Fibroblast of lung (primary cell): ENCODE measurements around the gene NFATC3. TPM values are rescaled to one million over a fixed set of nuclear protein-coding genes. Genes with fewer than 3 reads are reported as not detected.
A peak's percentile ranks its signal among the peaks of the same experiment; 100 is the strongest.

ENCODE experiments used
- DNase-seq, 2 donors: peaks; one replicate each; pipeline versions ENCODE4 v3.0.0 to v3.0.0-alpha.2; 2010; ENCODE audit warnings: low read depth in 2 of 2
- H2AFZ ChIP-seq: 2 replicates; pipeline ENCODE4 v1.5.1; 2012; ENCODE audit warnings: low read length, control low read depth, inconsistent platforms
- H3K27ac ChIP-seq: 2 replicates; pipeline ENCODE4 v1.5.1; 2011; ENCODE audit warnings: low read length, control low read depth; ENCODE audit not compliant: insufficient read depth
- H3K27me3 ChIP-seq: 2 replicates; pipeline ENCODE4 v1.5.1; 2011; ENCODE audit warnings: mild to moderate bottlenecking, low read length; ENCODE audit not compliant: control insufficient read depth, insufficient read depth
- H3K36me3 ChIP-seq: 2 replicates; pipeline ENCODE4 v1.5.1; 2011; ENCODE audit warnings: low read length; ENCODE audit not compliant: control insufficient read depth, insufficient read depth
- H3K4me1 ChIP-seq: 2 replicates; pipeline ENCODE4 v1.5.1; 2011; ENCODE audit warnings: low read length; ENCODE audit not compliant: control insufficient read depth, insufficient read depth; ENCODE audit errors: extremely low read depth
- H3K4me2 ChIP-seq: 2 replicates; pipeline ENCODE4 v1.5.1; 2011; ENCODE audit warnings: low read length, control low read depth; ENCODE audit not compliant: insufficient read depth; ENCODE audit errors: extremely low read depth
- H3K4me3 ChIP-seq, 4 experiments: fragments of 200-600 bp in 1 of 4; sonication (generic) in 1 of 4; replicated peaks in 1 of 4; 2 replicates each; pipeline ENCODE4 v1.5.1; 2011 to 2016; ENCODE audit warnings: low read length in 4 of 4, low read depth in 3 of 4, mild to moderate bottlenecking in 3 of 4, control low read depth in 2 of 4, inconsistent platforms in 1 of 4, mixed read lengths in 1 of 4; ENCODE audit not compliant: insufficient read depth in 1 of 4; ENCODE audit errors: control extremely low read depth in 1 of 4
- H3K79me2 ChIP-seq: 2 replicates; pipeline ENCODE4 v1.5.1; 2012; ENCODE audit warnings: mild to moderate bottlenecking, low read length, inconsistent platforms; ENCODE audit not compliant: control insufficient read depth, insufficient read depth
- H3K9ac ChIP-seq: 2 replicates; pipeline ENCODE4 v1.5.1; 2011; ENCODE audit warnings: mild to moderate bottlenecking, low read length, control low read depth; ENCODE audit not compliant: insufficient read depth
- H3K9me3 ChIP-seq: 2 replicates; pipeline ENCODE4 v1.5.1; 2012; ENCODE audit warnings: low read depth, low read length; ENCODE audit not compliant: control insufficient read depth, insufficient read depth
- H4K20me1 ChIP-seq: 2 replicates; pipeline ENCODE4 v1.5.1; 2011; ENCODE audit warnings: low read length; ENCODE audit not compliant: control insufficient read depth, insufficient read depth; ENCODE audit errors: extremely low read depth
- EZH2 ChIP-seq: IDR thresholded peaks from 2 replicates; pipeline ENCODE4 v1.5.1; 2012; ENCODE audit warnings: low read length, control low read depth, mild to moderate bottlenecking; ENCODE audit errors: missing control alignments
- polyA plus RNA-seq, 2 donors: library from polyadenylated mRNA; depleted of rRNA in 1 of 2; stranded (reverse) in 1 of 2; unstranded in 1 of 2; fragments of >200 nt; gene quantifications; 2 replicates each; pipeline ENCODE4 v1.2.1, GENCODE V29; 2011 to 2012; ENCODE audit warnings: missing spikeins in 1 of 2
- total RNA-seq: library from RNA; depleted of rRNA; stranded (reverse); fragments of >200 nt; gene quantifications from 2 replicates; pipeline ENCODE4 v1.2.1, GENCODE V29; 2014
- TF ChIP-seq, protein P1 (sequence below), 2 donors: IDR thresholded peaks in 1 of 2; conservative IDR thresholded peaks in 1 of 2; 1 replicate in 1 of 2; 2 replicates in 1 of 2; pipeline ENCODE4 v1.5.1; 2011 to 2012; ENCODE audit warnings: low read length in 2 of 2, control low read depth in 1 of 2, inconsistent platforms in 1 of 2, low read depth in 1 of 2, mild to moderate bottlenecking in 1 of 2

The NFATC3 gene
- total and polyA plus RNA-seq, 2 donors (not counting 1 experiment from before 2014, with no cell fraction given), result 9.6 to 10.6 TPM

GRCh38 chr16:68244481-68244902 lies 159.3 kb downstream of the NFATC3 start:
- TF ChIP-seq, protein P1, sequence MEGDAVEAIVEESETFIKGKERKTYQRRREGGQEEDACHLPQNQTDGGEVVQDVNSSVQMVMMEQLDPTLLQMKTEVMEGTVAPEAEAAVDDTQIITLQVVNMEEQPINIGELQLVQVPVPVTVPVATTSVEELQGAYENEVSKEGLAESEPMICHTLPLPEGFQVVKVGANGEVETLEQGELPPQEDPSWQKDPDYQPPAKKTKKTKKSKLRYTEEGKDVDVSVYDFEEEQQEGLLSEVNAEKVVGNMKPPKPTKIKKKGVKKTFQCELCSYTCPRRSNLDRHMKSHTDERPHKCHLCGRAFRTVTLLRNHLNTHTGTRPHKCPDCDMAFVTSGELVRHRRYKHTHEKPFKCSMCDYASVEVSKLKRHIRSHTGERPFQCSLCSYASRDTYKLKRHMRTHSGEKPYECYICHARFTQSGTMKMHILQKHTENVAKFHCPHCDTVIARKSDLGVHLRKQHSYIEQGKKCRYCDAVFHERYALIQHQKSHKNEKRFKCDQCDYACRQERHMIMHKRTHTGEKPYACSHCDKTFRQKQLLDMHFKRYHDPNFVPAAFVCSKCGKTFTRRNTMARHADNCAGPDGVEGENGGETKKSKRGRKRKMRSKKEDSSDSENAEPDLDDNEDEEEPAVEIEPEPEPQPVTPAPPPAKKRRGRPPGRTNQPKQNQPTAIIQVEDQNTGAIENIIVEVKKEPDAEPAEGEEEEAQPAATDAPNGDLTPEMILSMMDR (conservative IDR thresholded peaks at IDR 0.05 in 1 of 2, IDR thresholded peaks at IDR 0.05 in 1 of 2; ENCODE audit: low read depth in 1 of 2, low read length in 2 of 2), result no peak
- no peak for TF ChIP-seq EZH2
- H3K27ac ChIP-seq, result peak overlapping the region; percentile 61
- peak overlapping the region; percentile 78 to 99 (median 88) for H3K4me3 ChIP-seq
- peak overlapping the region; percentile 98 for H2AFZ ChIP-seq
- no peaks in the 10 kb centered on the region for H3K36me3 ChIP-seq
- no peak for DNase-seq
- peaks cover 8% of the 10 kb centered on the region for H3K79me2 ChIP-seq
- peak overlapping the region; percentile 78 for H3K9ac ChIP-seq
- H4K20me1 ChIP-seq, result no peaks in the 10 kb centered on the region
- no peaks in the 10 kb centered on the region for H3K27me3 ChIP-seq
- H3K9me3 ChIP-seq, result no peaks in the 10 kb centered on the region
- H3K4me1 ChIP-seq, result peaks cover 7% of the 10 kb centered on the region
- H3K4me2 ChIP-seq, result peak overlapping the region; percentile 99

- peak; percentile 93 to 97 for DNase-seq
Observed at GRCh38 chr16:68244903-68245853, 160.0 kb downstream of the NFATC3 start, which contains the start of gene PLA2G15. PLA2G15 (plus strand) TSS chr16:68245373; CDS start chr16:68245427, 54 bp downstream.

GRCh38 chr16:68246121-68246520 lies 161.0 kb downstream of the NFATC3 start:
- Histone ChIP-seq H2AFZ (no peak overlapping the region), H4K20me1 (no peaks in the 10 kb centered on the region), H3K9me3 (no peaks in the 10 kb centered on the region), H3K4me2 (peak overlapping the region; percentile 94), H3K36me3 (no peaks in the 10 kb centered on the region), H3K4me1 (peaks cover 7% of the 10 kb centered on the region), H3K4me3 (peak overlapping the region; percentile 78 to 99 (median 88)), H3K79me2 (peaks cover 8% of the 10 kb centered on the region), H3K27ac (no peak overlapping the region), H3K27me3 (no peaks in the 10 kb centered on the region), H3K9ac (no peak overlapping the region)
- TF ChIP-seq EZH2, result no peak
- TF ChIP-seq, protein P1 (conservative IDR thresholded peaks at IDR 0.05 in 1 of 2, IDR thresholded peaks at IDR 0.05 in 1 of 2; ENCODE audit: low read depth in 1 of 2, low read length in 2 of 2), result no peak
- DNase-seq, result no peak

More at GRCh38 chr16:68244903-68245853, 160.0 kb downstream of the NFATC3 start, which contains the start of gene PLA2G15:
- Histone ChIP-seq H3K27ac (peak within 1 kb of the TSS; percentile 61), H3K36me3 (no peaks in the 10 kb centered on the region), H3K4me3 (peak within 1 kb of the TSS; percentile 78 to 99 (median 88)), H2AFZ (peak within 1 kb of the TSS; percentile 98), H3K9me3 (no peaks in the 10 kb centered on the region), H4K20me1 (no peaks in the 10 kb centered on the region), H3K4me2 (peak within 1 kb of the TSS; percentile 99), H3K27me3 (no peaks in the 10 kb centered on the region), H3K79me2 (peaks cover 8% of the 10 kb centered on the region), H3K9ac (peak within 1 kb of the TSS; percentile 78), H3K4me1 (peaks cover 7% of the 10 kb centered on the region)
- TF ChIP-seq EZH2, result no peak
- TF ChIP-seq, protein P1 (conservative IDR thresholded peaks at IDR 0.05 in 1 of 2, IDR thresholded peaks at IDR 0.05 in 1 of 2; ENCODE audit: low read depth in 1 of 2, low read length in 2 of 2), result no peak
